Calu3 (cell line): ENCODE measurements around the gene LZTFL1. TPM values are rescaled to one million over a fixed set of nuclear protein-coding genes. Genes with fewer than 3 reads are reported as not detected.

Experiments used
- BruUV-seq: library from RNA; stranded (reverse); fragments of 400-500 nt; replicated peaks from 2 replicates; lab custom pipeline; 2021; lab: Mats Ljungman, UMichigan
- CTCF ChIA-PET: fragments of 300-600 bp; sonication (Branson Sonifier 250); formaldehyde crosslinking; loops from one replicate; lab custom pipeline; 2022; ENCODE audit warnings: antibody characterized with exemption; lab: Charles Lee
- DNase-seq: peaks from one replicate; pipeline ENCODE4 v3.0.0; 2022
- H3K27ac Mint-ChIP-seq: one replicate; pipeline ENCODE4 v1.8.0; 2022; ENCODE audit warnings: mixed read lengths; ENCODE audit not compliant: unreplicated experiment
- H3K27me3 Mint-ChIP-seq: one replicate; pipeline ENCODE4 v1.8.0; 2022; ENCODE audit warnings: mixed read lengths; ENCODE audit not compliant: unreplicated experiment
- H3K36me3 Mint-ChIP-seq: one replicate; pipeline ENCODE4 v1.8.0; 2022; ENCODE audit warnings: mild to moderate bottlenecking, moderate library complexity, mixed read lengths; ENCODE audit not compliant: insufficient read depth, unreplicated experiment
- H3K4me1 Mint-ChIP-seq: one replicate; pipeline ENCODE4 v1.8.0; 2022; ENCODE audit warnings: mild to moderate bottlenecking, low read depth, mixed read lengths; ENCODE audit not compliant: unreplicated experiment
- H3K4me3 Mint-ChIP-seq: one replicate; pipeline ENCODE4 v1.8.0; 2022; ENCODE audit warnings: mild to moderate bottlenecking, low read depth, moderate library complexity, mixed read lengths; ENCODE audit not compliant: unreplicated experiment
- H3K9me3 Mint-ChIP-seq: one replicate; pipeline ENCODE4 v1.8.0; 2022; ENCODE audit warnings: low read depth, mixed read lengths; ENCODE audit not compliant: unreplicated experiment
- CTCF ChIP-seq: fragments of 200-600 bp; IDR thresholded peaks from one replicate; pipeline ENCODE4 v1.8.0; 2022; ENCODE audit warnings: antibody characterized with exemption; ENCODE audit not compliant: unreplicated experiment
- intact Hi-C: fragments of 100-400 bp; cut with micrococcal nuclease; formaldehyde crosslinking; loops from one replicate; pipeline ENCODE4 v1.10.0; 2022; ENCODE audit not compliant: unreplicated experiment
- total RNA-seq: library from RNA; stranded (reverse); gene quantifications from 2 replicates; pipeline ENCODE4 v1.2.3, GENCODE V29; 2022

The LZTFL1 gene
- total RNA-seq, 1 experiment from 2014 or later: 12.7 TPM

GRCh38 chr3:45869638-45870037 lies 27.7 kb upstream of the LZTFL1 start:
- Mint-ChIP-seq H3K36me3 (no peaks in the 10 kb centered on the region), H3K27ac (no peak overlapping the region), H3K4me3 (no peak overlapping the region), H3K27me3 (peaks cover 48% of the 10 kb centered on the region), H3K4me1 (no peaks in the 10 kb centered on the region), H3K9me3 (peaks cover 7% of the 10 kb centered on the region)
- BruUV-seq: no TSS peak
- no peak for TF ChIP-seq CTCF
- intact Hi-C loops: no loop called here
- CTCF ChIA-PET: no interaction called here
- no peak for DNase-seq

- H3K4me1 Mint-ChIP-seq: no peaks in the 10 kb centered on the region
- CTCF ChIA-PET: interaction anchor here (0.6 kb wide), 1 partner anchor 863 kb away, joined by 3 read pairs; no protein-coding TSS in a partner anchor
- H3K4me3 Mint-ChIP-seq: no peak overlapping the region
- intact Hi-C loops: no loop called here
- peaks cover 45% of the 10 kb centered on the region for H3K27me3 Mint-ChIP-seq
- H3K9me3 Mint-ChIP-seq: peaks cover 2% of the 10 kb centered on the region
- no peaks in the 10 kb centered on the region for H3K36me3 Mint-ChIP-seq
- BruUV-seq: no TSS peak
- no peak for TF ChIP-seq CTCF
- H3K27ac Mint-ChIP-seq: no peak overlapping the region
- DNase-seq: no peak
These were observed 26.7 kb upstream of the LZTFL1 start for GRCh38 chr3:45868650-45869049.

- H3K36me3 Mint-ChIP-seq: no peaks in the 10 kb centered on the region
- DNase-seq: no peak
- no peaks in the 10 kb centered on the region for H3K4me1 Mint-ChIP-seq
- H3K27ac Mint-ChIP-seq: no peak overlapping the region
- CTCF ChIA-PET: no interaction called here
- peaks cover 45% of the 10 kb centered on the region for H3K27me3 Mint-ChIP-seq
- no TSS peak for BruUV-seq
- no peak overlapping the region for H3K4me3 Mint-ChIP-seq
- intact Hi-C loops: no loop called here
- H3K9me3 Mint-ChIP-seq: no peaks in the 10 kb centered on the region
- no peak for TF ChIP-seq CTCF
These were observed 26.3 kb upstream of the LZTFL1 start for GRCh38 chr3:45868213-45868612.

GRCh38 chr3:45865563-45865962 lies 23.6 kb upstream of the LZTFL1 start:
- intact Hi-C loops: no loop called here
- Mint-ChIP-seq H3K4me3 (no peak overlapping the region), H3K9me3 (peaks cover 4% of the 10 kb centered on the region), H3K4me1 (no peaks in the 10 kb centered on the region), H3K36me3 (no peaks in the 10 kb centered on the region), H3K27me3 (peaks cover 49% of the 10 kb centered on the region), H3K27ac (no peak overlapping the region)
- no peak for TF ChIP-seq CTCF
- no peak for DNase-seq
- CTCF ChIA-PET: no interaction called here
- BruUV-seq: no TSS peak
